Right lobe of liver (tissue), 6 donors: Measurements from ENCODE around the gene IGF1R. TPM values are rescaled to one million over a fixed set of nuclear protein-coding genes. Genes with fewer than 3 reads are reported as not detected.

Experiments
- ATAC-seq, 4 donors: fragments of 200-7000 bp; cut with Tn5 transposase; one replicate each; pipeline ENCODE4 v1.9.1; 2020; ENCODE audit warnings: mild to moderate bottlenecking in 4 of 4, moderate library complexity in 4 of 4
- DNase-seq, 3 donors: peaks; one replicate each; pipeline ENCODE4 v3.0.0-alpha.2; 2020
- H3K27ac ChIP-seq, 3 donors: fragments of 200-600 bp; one replicate each; pipeline ENCODE4 v1.8.0; 2022
- H3K27me3 ChIP-seq, 2 donors: fragments of 200-600 bp; one replicate each; pipeline ENCODE4 v1.8.0; 2022
- H3K36me3 ChIP-seq, 4 donors: fragments of 200-600 bp; sonication (generic) in 1 of 4; one replicate each; pipeline versions ENCODE4 v1.5.1 to v1.8.0; 2017 to 2022; ENCODE audit warnings: control low read depth in 1 of 4
- H3K4me1 ChIP-seq, 4 donors: fragments of 200-600 bp; sonication (generic) in 1 of 4; one replicate each; pipeline versions ENCODE4 v1.5.1 to v1.8.0; 2017 to 2022; ENCODE audit warnings: control low read depth in 1 of 4
- H3K4me3 ChIP-seq, 3 donors: fragments of 200-600 bp; one replicate each; pipeline ENCODE4 v1.8.0; 2022
- H3K9me3 ChIP-seq, 4 donors: fragments of 200-600 bp; sonication (generic) in 1 of 4; one replicate each; pipeline versions ENCODE4 v1.5.1 to v1.8.0; 2017 to 2022; ENCODE audit warnings: control low read depth in 1 of 4
- CTCF ChIP-seq, 4 donors: fragments of 200-600 bp in 3 of 4; fragments of 450-650 bp in 1 of 4; IDR thresholded peaks; one replicate each; pipeline versions ENCODE4 v1.5.1 to v1.8.0; 2016 to 2022; ENCODE audit warnings: antibody characterized with exemption in 4 of 4, mild to moderate bottlenecking in 2 of 4
- POLR2A ChIP-seq: fragments of 450-650 bp; IDR thresholded peaks from one replicate; pipeline ENCODE4 v1.6.1; 2017; ENCODE audit warnings: antibody characterized with exemption, mild to moderate bottlenecking
- WGBS: methylation state at CpG from one replicate; pipeline ENCODE4 v1.1.6; 2018; ENCODE audit warnings: low coverage, low lambda C conversion rate; ENCODE audit not compliant: insufficient coverage; ENCODE audit errors: missing lambda C conversion rate; 5-methylcytosine and 5-hydroxymethylcytosine counted together
- intact Hi-C, 2 donors: fragments of 100-400 bp; cut with DNase I; formaldehyde crosslinking; loops; one replicate each; pipeline versions ENCODE4 v1.11.2 to v1.14.1; 2022
- total RNA-seq, 6 experiments: library from RNA; depleted of rRNA in 2 of 6; stranded (reverse); fragments of >200 nt in 2 of 6; fragmentation: NEBNext Ultra II Directional in 3 of 6; extraction: Animal tissue kit (Norgen Biotek cat#: 25700) in 3 of 6; gene quantifications; one replicate each; pipeline versions ENCODE4 v1.1.0 to v1.2.4, GENCODE V29; 2016 to 2023
- donor health status: DM: no; HTN: yes; CAD: no.
- donor health status: DM: no; HTN: no; CAD: no.
- donor health status: DM: no; HTN: no; CAD: no.
- donor health status: DM: no; HTN: yes; CAD: no.
- donor health status: DM: no; HTN: yes; CAD: no.

The IGF1R gene
- total RNA-seq, 6 experiments from 2014 or later = 2.5 to 5.3 (median 3.8) TPM

DNA sequence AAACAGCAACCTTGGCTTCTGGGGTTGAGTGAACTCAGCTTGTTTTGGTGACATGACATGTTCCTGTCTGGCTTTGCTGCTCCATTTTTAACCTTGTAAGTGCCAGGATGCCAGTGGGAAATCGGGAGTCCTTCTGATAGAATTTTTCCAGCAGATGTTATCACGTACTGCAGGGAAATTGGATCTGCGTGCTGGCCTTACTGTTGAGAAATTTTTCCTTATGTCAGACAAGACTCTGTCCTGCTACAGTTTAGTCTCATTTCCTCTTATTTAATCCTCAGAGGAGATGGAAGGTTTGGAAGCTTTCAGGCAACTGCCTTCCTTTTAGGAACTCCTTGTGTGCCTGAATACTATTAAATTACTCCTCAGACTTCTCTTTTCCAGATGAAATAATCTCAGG, 278.7 kb downstream of the IGF1R start:
- 50% methylated on average over 2 of the region's 3 CpGs for WGBS
- TF ChIP-seq CTCF (IDR thresholded peaks at IDR 0.05) (no peak), POLR2A (no peak)
- Histone ChIP-seq H3K4me1 (no peaks in the 10 kb centered on the region), H3K36me3 (no peaks in the 10 kb centered on the region), H3K9me3 (no peaks in the 10 kb centered on the region), H3K27me3 (no peaks in the 10 kb centered on the region), H3K27ac (no peak overlapping the region), H3K4me3 (no peak overlapping the region)
- ATAC-seq (peak in 2 of 4 donors; percentile 14 to 36), DNase-seq (no peak)
- intact Hi-C loops = no loop called here

DNA sequence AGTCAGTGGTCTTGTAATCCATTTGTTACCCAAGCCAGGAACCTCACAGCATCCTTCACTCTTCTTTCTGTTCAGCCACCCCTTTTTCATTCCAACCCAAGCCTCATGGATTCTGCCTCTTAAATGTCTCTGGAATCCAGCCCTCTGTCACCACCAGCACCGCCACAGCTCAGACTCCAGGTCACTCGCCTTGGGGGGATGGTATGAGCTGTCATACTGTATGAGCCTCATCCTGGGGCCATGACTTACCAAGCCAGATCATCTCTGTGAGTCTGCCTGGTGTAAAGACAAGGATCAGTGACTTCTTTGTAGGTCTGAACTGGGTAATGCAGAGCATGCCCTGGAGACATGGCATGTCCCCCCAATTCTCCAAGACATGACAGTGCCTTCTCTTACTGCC, 279.7 kb downstream of the IGF1R start:
- no peak overlapping the region for H3K27ac ChIP-seq
- intact Hi-C loops = no loop called here

GRCh38 chr15:98930576-98930975, 282.2 kb downstream of the IGF1R start:
- Histone ChIP-seq H3K4me3 (no peak overlapping the region), H3K27me3 (no peaks in the 10 kb centered on the region), H3K4me1 (no peaks in the 10 kb centered on the region), H3K36me3 (no peaks in the 10 kb centered on the region), H3K27ac (no peak overlapping the region), H3K9me3 (no peaks in the 10 kb centered on the region)
- intact Hi-C loops = no loop called here
- ATAC-seq (no peak), DNase-seq (no peak)
- WGBS = 58% methylated on average over 4 of the region's 4 CpGs
- TF ChIP-seq CTCF (IDR thresholded peaks at IDR 0.05) (no peak), POLR2A (no peak)

More for the DNA sequence above, 279.7 kb downstream of the IGF1R start:
- H3K36me3 ChIP-seq = no peaks in the 10 kb centered on the region
- H3K27me3 ChIP-seq = no peaks in the 10 kb centered on the region
- no peaks in the 10 kb centered on the region for H3K9me3 ChIP-seq
- no peak overlapping the region for H3K4me3 ChIP-seq
- H3K4me1 ChIP-seq = no peaks in the 10 kb centered on the region
- TF ChIP-seq CTCF (IDR thresholded peaks at IDR 0.05) (no peak), POLR2A (no peak)
- WGBS = 30% methylated on average over 2 of the region's 2 CpGs
- ATAC-seq (no peak), DNase-seq (no peak)

DNA sequence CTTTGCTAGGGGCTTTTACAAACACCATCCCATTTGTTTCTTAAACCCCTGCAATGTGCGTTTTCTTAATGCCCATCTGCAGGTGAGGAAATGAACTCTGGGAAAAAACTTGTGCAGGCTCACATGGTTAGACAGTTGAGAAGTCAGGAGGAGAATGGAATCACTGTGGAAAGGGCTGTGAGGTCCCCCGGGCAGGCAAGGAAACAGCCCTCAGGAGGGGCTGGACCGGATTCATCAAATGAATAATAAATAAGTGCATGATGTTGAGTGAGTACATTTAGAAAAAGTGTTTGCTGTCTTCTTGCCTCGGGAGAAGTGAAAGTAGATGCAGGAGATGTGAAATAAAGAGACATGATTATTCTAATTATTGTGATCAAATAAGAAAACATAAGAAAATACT, 282.7 kb downstream of the IGF1R start:
- no peaks in the 10 kb centered on the region for H3K4me1 ChIP-seq
- no peak overlapping the region for H3K27ac ChIP-seq
- no peak for ATAC-seq
- DNase-seq = no peak
- TF ChIP-seq POLR2A = no peak
- TF ChIP-seq CTCF (IDR thresholded peaks at IDR 0.05) = no peak
- WGBS = 66% methylated on average over 4 of the region's 4 CpGs
- no peaks in the 10 kb centered on the region for H3K27me3 ChIP-seq
- intact Hi-C loops = no loop called here
- H3K9me3 ChIP-seq = no peaks in the 10 kb centered on the region
- H3K36me3 ChIP-seq = no peaks in the 10 kb centered on the region
- no peak overlapping the region for H3K4me3 ChIP-seq

DNA sequence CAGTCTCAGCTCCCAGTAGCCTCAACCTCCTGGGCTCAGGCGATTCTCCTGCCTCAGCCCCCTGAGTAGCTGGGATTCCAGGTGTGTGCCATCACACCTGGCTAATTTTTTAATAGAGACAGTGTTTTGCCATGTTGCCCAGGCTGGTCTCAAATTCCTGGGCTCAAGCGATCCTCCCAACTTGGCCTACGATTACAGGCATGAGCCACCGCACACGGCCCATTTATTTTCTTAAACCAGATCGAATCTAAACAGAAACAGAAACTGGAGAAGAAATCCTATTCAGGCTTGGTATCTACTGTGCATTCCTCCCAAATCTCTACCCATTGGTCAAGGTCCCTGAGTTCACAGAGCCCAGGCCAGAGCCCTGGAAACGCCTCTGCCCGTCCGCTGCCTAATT, 285.1 kb downstream of the IGF1R start:
- H3K36me3 ChIP-seq = no peaks in the 10 kb centered on the region
- ATAC-seq = no peak
- no peaks in the 10 kb centered on the region for H3K4me1 ChIP-seq
- no peaks in the 10 kb centered on the region for H3K27me3 ChIP-seq
- no peak overlapping the region for H3K27ac ChIP-seq
- intact Hi-C loops = no loop called here
- H3K9me3 ChIP-seq = no peaks in the 10 kb centered on the region
- DNase-seq = no peak
- 65% methylated on average over 5 of the region's 9 CpGs for WGBS
- H3K4me3 ChIP-seq = no peak overlapping the region
- TF ChIP-seq CTCF (IDR thresholded peaks at IDR 0.05) (no peak), POLR2A (no peak)
